HEK293 (cell line): ENCODE results near the gene DPP6.

ENCODE experiments used
- CTCF ChIA-PET: fragments of 350-600 bp; formaldehyde crosslinking; extraction: SDS; loops from one replicate; lab custom pipeline; 2021; ENCODE audit warnings: antibody characterized with exemption; lab: Yijun Ruan, JAX
- POLR2A ChIA-PET: fragments of 300-600 bp; formaldehyde crosslinking; extraction: SDS; loops from one replicate; lab custom pipeline; 2020; ENCODE audit warnings: antibody characterized with exemption, inconsistent platforms; lab: Yijun Ruan, JAX
- H3K27ac ChIP-seq: fragments of 200-500 bp; sonication (Bioruptor generic); 2 replicates; pipeline ENCODE4 v1.5.1; 2014; ENCODE audit warnings: low read depth, low read length, control low read depth, inconsistent platforms; ENCODE audit errors: extremely low read depth
- H3K36me3 ChIP-seq, 2 experiments: fragments of 200-500 bp in 1 of 2; sonication (Bioruptor generic) in 1 of 2; 1 replicate in 1 of 2; 2 replicates in 1 of 2; pipeline ENCODE4 v1.5.1; 2014 to 2017; ENCODE audit warnings: inconsistent platforms in 2 of 2, low read length in 2 of 2; ENCODE audit not compliant: control insufficient read depth in 2 of 2, insufficient read depth in 1 of 2
- H3K4me1 ChIP-seq: fragments of 200-500 bp; sonication (Bioruptor generic); 2 replicates; pipeline ENCODE4 v1.5.1; 2014; ENCODE audit warnings: mild to moderate bottlenecking, low read length, inconsistent platforms; ENCODE audit not compliant: control insufficient read depth, insufficient read depth
- H3K4me3 ChIP-seq: 2 replicates; pipeline ENCODE4 v1.5.1; 2011; ENCODE audit warnings: low read depth, mild to moderate bottlenecking, control low read depth, low read length, moderate library complexity
- H3K9me3 ChIP-seq: fragments of 200-500 bp; sonication (Bioruptor generic); 2 replicates; pipeline ENCODE4 v1.5.1; 2014; ENCODE audit warnings: low read depth, low read length, inconsistent platforms; ENCODE audit not compliant: control insufficient read depth, insufficient read depth
- OVOL3 ChIP-seq: fragments of 450-650 bp; formaldehyde crosslinking; IDR thresholded peaks from 2 replicates; pipeline ENCODE4 v1.5.1; 2016; ENCODE audit warnings: missing biosample characterization, missing genetic modification characterization
- SP3 ChIP-seq: fragments of 450-650 bp; formaldehyde crosslinking; IDR thresholded peaks from 2 replicates; pipeline ENCODE4 v1.5.1; 2016; ENCODE audit warnings: missing biosample characterization, missing genetic modification characterization
- TRIM28 ChIP-seq: IDR thresholded peaks from 2 replicates; pipeline ENCODE4 v1.6.1; 2011; ENCODE audit warnings: low read length, control low read depth, borderline replicate concordance
- ZBTB21 ChIP-seq: fragments of 450-650 bp; formaldehyde crosslinking; IDR thresholded peaks from 2 replicates; pipeline ENCODE4 v1.5.1; 2017; ENCODE audit warnings: missing biosample characterization, missing genetic modification characterization
- ZBTB8A ChIP-seq: fragments of 450-650 bp; formaldehyde crosslinking; IDR thresholded peaks from 2 replicates; pipeline ENCODE4 v1.5.1; 2016; ENCODE audit warnings: missing biosample characterization, missing genetic modification characterization
- ZFP37 ChIP-seq: fragments of 450-650 bp; formaldehyde crosslinking; IDR thresholded peaks from 2 replicates; pipeline ENCODE4 v1.5.1; 2016; ENCODE audit warnings: missing biosample characterization, missing genetic modification characterization
- ZNF175 ChIP-seq: fragments of 450-650 bp; formaldehyde crosslinking; IDR thresholded peaks from 2 replicates; pipeline ENCODE4 v1.5.1; 2016; ENCODE audit warnings: missing biosample characterization, missing genetic modification characterization
- ZNF350 ChIP-seq: fragments of 450-650 bp; formaldehyde crosslinking; IDR thresholded peaks from 2 replicates; pipeline ENCODE4 v1.5.0; 2017; ENCODE audit warnings: missing biosample characterization, mild to moderate bottlenecking, missing genetic modification characterization
- ZNF585B ChIP-seq: fragments of 450-650 bp; formaldehyde crosslinking; IDR thresholded peaks from 2 replicates; pipeline ENCODE4 v1.5.1; 2016; ENCODE audit warnings: missing biosample characterization, missing genetic modification characterization
- ZNF596 ChIP-seq: fragments of 450-650 bp; IDR thresholded peaks from 2 replicates; pipeline ENCODE4 v1.5.0; 2018; ENCODE audit warnings: missing biosample characterization, mild to moderate bottlenecking, missing genetic modification characterization, moderate library complexity
- ZNF768 ChIP-seq: fragments of 450-650 bp; formaldehyde crosslinking; IDR thresholded peaks from 2 replicates; pipeline ENCODE4 v1.5.1; 2018; ENCODE audit warnings: missing biosample characterization, mild to moderate bottlenecking, missing genetic modification characterization
- TF ChIP-seq, protein P1 (sequence below): fragments of 450-650 bp; formaldehyde crosslinking; IDR thresholded peaks from 2 replicates; pipeline ENCODE4 v1.5.1; 2016; ENCODE audit warnings: missing biosample characterization, missing genetic modification characterization
- TF ChIP-seq, protein P2 (sequence below): fragments of 450-650 bp; formaldehyde crosslinking; IDR thresholded peaks from 2 replicates; pipeline ENCODE4 v1.5.1; 2016; ENCODE audit warnings: missing biosample characterization, missing genetic modification characterization
- TF ChIP-seq, protein P3 (sequence below): fragments of 450-650 bp; formaldehyde crosslinking; IDR thresholded peaks from 2 replicates; pipeline ENCODE4 v1.5.1; 2016; ENCODE audit warnings: missing biosample characterization, missing genetic modification characterization
- TF ChIP-seq, protein P4 (sequence below): fragments of 450-650 bp; formaldehyde crosslinking; IDR thresholded peaks from 2 replicates; pipeline ENCODE4 v1.5.1; 2016; ENCODE audit warnings: missing biosample characterization, missing genetic modification characterization

DPP6 gene

DNA sequence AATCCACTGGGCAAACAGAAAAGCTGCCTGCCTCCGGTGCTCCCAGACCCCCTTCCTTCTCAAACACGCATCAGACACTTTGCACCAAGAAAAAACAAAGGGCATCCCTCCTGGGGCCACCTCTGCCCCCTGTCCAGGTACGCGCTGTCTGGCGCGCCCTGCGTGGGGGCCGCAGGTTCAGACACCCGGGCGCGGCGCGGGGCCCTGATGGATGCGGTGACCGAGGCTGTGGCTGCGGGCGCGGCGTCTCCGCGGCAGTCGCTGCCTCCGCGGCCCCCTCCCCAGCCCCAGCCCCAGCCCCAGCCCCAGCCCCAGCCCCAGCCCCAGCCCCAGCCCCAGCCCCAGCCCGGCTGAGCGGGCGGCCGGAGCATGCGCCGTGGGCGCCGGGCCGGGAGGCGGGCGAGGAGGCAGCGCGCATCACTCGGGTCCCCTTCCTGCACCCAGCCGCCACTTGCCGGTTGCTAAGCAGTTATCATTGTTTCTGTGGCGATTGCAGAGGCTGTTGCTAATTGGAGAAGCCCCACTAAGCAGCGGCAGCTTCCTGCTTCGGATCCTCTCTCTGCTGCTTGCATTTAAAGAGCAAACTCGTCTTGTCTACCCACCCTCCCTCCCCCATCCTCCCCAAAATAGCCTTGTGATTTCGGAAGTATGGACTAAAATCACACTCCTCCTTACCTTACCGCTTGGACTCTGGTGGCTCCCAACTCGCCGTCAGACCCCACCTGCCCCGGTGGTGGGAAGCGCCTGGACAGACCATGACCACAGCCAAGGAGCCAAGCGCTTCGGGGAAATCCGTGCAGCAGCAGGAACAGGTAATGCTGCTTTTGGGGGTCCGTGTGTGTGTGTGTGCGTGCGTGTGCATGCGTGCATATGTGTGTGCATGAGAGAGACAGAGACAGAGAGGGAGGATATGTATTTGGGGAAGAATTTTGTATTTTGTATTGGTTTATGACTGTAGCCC is 252.8 kb downstream of the DPP6 start:
- no peaks in the 10 kb centered on the region for H3K4me1 ChIP-seq
- no peak overlapping the region for H3K27ac ChIP-seq
- no peaks in the 10 kb centered on the region for H3K9me3 ChIP-seq
- no peaks in the 10 kb centered on the region for H3K36me3 ChIP-seq
- no peak for TF ChIP-seq ZBTB21 (tag by site-specific recombination)
- TF ChIP-seq, protein P1, sequence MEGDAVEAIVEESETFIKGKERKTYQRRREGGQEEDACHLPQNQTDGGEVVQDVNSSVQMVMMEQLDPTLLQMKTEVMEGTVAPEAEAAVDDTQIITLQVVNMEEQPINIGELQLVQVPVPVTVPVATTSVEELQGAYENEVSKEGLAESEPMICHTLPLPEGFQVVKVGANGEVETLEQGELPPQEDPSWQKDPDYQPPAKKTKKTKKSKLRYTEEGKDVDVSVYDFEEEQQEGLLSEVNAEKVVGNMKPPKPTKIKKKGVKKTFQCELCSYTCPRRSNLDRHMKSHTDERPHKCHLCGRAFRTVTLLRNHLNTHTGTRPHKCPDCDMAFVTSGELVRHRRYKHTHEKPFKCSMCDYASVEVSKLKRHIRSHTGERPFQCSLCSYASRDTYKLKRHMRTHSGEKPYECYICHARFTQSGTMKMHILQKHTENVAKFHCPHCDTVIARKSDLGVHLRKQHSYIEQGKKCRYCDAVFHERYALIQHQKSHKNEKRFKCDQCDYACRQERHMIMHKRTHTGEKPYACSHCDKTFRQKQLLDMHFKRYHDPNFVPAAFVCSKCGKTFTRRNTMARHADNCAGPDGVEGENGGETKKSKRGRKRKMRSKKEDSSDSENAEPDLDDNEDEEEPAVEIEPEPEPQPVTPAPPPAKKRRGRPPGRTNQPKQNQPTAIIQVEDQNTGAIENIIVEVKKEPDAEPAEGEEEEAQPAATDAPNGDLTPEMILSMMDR (tag by site-specific recombination) = no peak
- TF ChIP-seq ZNF596 (tag by site-specific recombination) = no peak
- no peak for TF ChIP-seq ZNF175 (tag by site-specific recombination)
- TF ChIP-seq ZNF768 (tag by site-specific recombination) = no peak
- no peak for TF ChIP-seq ZBTB8A
- TF ChIP-seq, protein P2, sequence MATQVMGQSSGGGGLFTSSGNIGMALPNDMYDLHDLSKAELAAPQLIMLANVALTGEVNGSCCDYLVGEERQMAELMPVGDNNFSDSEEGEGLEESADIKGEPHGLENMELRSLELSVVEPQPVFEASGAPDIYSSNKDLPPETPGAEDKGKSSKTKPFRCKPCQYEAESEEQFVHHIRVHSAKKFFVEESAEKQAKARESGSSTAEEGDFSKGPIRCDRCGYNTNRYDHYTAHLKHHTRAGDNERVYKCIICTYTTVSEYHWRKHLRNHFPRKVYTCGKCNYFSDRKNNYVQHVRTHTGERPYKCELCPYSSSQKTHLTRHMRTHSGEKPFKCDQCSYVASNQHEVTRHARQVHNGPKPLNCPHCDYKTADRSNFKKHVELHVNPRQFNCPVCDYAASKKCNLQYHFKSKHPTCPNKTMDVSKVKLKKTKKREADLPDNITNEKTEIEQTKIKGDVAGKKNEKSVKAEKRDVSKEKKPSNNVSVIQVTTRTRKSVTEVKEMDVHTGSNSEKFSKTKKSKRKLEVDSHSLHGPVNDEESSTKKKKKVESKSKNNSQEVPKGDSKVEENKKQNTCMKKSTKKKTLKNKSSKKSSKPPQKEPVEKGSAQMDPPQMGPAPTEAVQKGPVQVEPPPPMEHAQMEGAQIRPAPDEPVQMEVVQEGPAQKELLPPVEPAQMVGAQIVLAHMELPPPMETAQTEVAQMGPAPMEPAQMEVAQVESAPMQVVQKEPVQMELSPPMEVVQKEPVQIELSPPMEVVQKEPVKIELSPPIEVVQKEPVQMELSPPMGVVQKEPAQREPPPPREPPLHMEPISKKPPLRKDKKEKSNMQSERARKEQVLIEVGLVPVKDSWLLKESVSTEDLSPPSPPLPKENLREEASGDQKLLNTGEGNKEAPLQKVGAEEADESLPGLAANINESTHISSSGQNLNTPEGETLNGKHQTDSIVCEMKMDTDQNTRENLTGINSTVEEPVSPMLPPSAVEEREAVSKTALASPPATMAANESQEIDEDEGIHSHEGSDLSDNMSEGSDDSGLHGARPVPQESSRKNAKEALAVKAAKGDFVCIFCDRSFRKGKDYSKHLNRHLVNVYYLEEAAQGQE (tag by site-specific recombination) = no peak
- TF ChIP-seq, protein P3, sequence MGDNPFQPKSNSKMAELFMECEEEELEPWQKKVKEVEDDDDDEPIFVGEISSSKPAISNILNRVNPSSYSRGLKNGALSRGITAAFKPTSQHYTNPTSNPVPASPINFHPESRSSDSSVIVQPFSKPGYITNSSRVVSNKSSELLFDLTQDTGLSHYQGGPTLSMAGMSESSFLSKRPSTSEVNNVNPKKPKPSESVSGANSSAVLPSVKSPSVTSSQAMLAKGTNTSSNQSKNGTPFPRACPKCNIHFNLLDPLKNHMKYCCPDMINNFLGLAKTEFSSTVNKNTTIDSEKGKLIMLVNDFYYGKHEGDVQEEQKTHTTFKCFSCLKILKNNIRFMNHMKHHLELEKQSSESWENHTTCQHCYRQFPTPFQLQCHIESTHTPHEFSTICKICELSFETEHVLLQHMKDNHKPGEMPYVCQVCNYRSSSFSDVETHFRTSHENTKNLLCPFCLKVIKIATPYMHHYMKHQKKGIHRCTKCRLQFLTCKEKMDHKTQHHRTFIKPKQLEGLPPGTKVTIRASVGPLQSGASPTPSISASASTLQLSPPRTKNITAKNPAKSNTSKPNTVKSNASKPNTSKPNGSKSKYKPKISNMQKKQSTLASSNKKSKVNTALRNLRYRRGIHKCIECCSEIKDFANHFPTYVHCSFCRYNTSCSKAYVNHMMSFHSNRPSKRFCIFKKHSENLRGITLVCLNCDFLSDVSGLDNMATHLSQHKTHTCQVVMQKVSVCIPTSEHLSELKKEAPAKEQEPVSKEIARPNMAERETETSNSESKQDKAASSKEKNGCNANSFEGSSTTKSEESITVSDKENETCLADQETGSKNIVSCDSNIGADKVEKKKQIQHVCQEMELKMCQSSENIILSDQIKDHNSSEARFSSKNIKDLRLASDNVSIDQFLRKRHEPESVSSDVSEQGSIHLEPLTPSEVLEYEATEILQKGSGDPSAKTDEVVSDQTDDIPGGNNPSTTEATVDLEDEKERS (tag by site-specific recombination) = no peak
- TF ChIP-seq, protein P4, sequence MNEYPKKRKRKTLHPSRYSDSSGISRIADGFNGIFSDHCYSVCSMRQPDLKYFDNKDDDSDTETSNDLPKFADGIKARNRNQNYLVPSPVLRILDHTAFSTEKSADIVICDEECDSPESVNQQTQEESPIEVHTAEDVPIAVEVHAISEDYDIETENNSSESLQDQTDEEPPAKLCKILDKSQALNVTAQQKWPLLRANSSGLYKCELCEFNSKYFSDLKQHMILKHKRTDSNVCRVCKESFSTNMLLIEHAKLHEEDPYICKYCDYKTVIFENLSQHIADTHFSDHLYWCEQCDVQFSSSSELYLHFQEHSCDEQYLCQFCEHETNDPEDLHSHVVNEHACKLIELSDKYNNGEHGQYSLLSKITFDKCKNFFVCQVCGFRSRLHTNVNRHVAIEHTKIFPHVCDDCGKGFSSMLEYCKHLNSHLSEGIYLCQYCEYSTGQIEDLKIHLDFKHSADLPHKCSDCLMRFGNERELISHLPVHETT = no peak
- no peak for TF ChIP-seq ZFP37 (tag by site-specific recombination)
- no peak for TF ChIP-seq OVOL3 (tag by site-specific recombination)
- no peak for TF ChIP-seq ZNF585B (tag by site-specific recombination)
- TF ChIP-seq ZNF350 = no peak
- TF ChIP-seq TRIM28 = no peak
- TF ChIP-seq SP3 (tag by site-specific recombination) = no peak
- TF ChIP-seq, all 188 proteins: peak for 0
- POLR2A ChIA-PET = no interaction called here
- H3K4me3 ChIP-seq = no peak overlapping the region
- CTCF ChIA-PET = no interaction called here
